BJ (cell line): ENCODE measurements around the gene PGBD2. TPM values are rescaled to one million over a fixed set of nuclear protein-coding genes. Genes with fewer than 3 reads are reported as not detected.

Experiments
- CTCF ChIA-PET: fragments of 350-600 bp; formaldehyde crosslinking; extraction: SDS; loops from one replicate; lab custom pipeline; 2021; ENCODE audit warnings: antibody characterized with exemption, inconsistent platforms; lab: Yijun Ruan, JAX
- POLR2A ChIA-PET: fragments of 300-600 bp; sonication (Branson Sonifier 250); formaldehyde crosslinking; extraction: SDS; loops from one replicate; lab custom pipeline; 2021; ENCODE audit warnings: antibody characterized with exemption; lab: Charles Lee
- DNase-seq: peaks from one replicate; pipeline ENCODE4 v3.0.0-alpha.2; 2011; ENCODE audit warnings: low read depth
- H3K27me3 ChIP-seq: 2 replicates; pipeline ENCODE4 v1.6.0; 2011; ENCODE audit warnings: low read length; ENCODE audit not compliant: control insufficient read depth, insufficient read depth
- H3K36me3 ChIP-seq: 2 replicates; pipeline ENCODE4 v1.5.1; 2011; ENCODE audit warnings: low read length; ENCODE audit not compliant: control insufficient read depth, insufficient read depth
- H3K4me3 ChIP-seq: 2 replicates; pipeline ENCODE4 v1.5.1; 2011; ENCODE audit warnings: low read depth, mild to moderate bottlenecking, control low read depth, low read length
- CTCF ChIP-seq: IDR thresholded peaks from 2 replicates; pipeline ENCODE4 v1.5.1; 2011; ENCODE audit warnings: low read depth, mild to moderate bottlenecking, control low read depth, inconsistent platforms, low read length, moderate library complexity; ENCODE audit not compliant: insufficient read depth
- polyA plus RNA-seq: library from polyadenylated mRNA; depleted of rRNA; stranded (reverse); fragments of >200 nt; gene quantifications from 2 replicates; pipeline ENCODE4 v1.2.3, GENCODE V29; 2011

Gene PGBD2
- polyA plus RNA-seq, 1 experiment: 3.8 TPM

- ChIA-PET POLR2A (no interaction called here), CTCF (no interaction called here)
- DNase-seq: no peak
- TF ChIP-seq CTCF: no peak
- peak overlapping the region; percentile 60 for H3K4me3 ChIP-seq
- no peaks in the 10 kb centered on the region for H3K27me3 ChIP-seq
- no peaks in the 10 kb centered on the region for H3K36me3 ChIP-seq
Observed at GRCh38 chr1:248905662-248906008, 400 bp upstream of the PGBD2 start.

- no peak for TF ChIP-seq CTCF
- CTCF ChIA-PET: interaction anchor here (0.7 to 1.0 kb wide), 2 partner anchors 68 to 120 kb away, joined by 3 read pairs; no protein-coding TSS in a partner anchor
- no peaks in the 10 kb centered on the region for H3K27me3 ChIP-seq
- POLR2A ChIA-PET: interaction anchor here (0.6 kb wide), 1 partner anchor 95 kb away, joined by 3 read pairs; no protein-coding TSS in a partner anchor
- no peaks in the 10 kb centered on the region for H3K36me3 ChIP-seq
- DNase-seq: no peak
- H3K4me3 ChIP-seq: peak overlapping the region; percentile 59
Observed at GRCh38 chr1:248906753-248907661, 972 bp downstream of the PGBD2 start.

- POLR2A ChIA-PET: no interaction called here
Observed at GRCh38 chr1:248910761-248911160, 4.7 kb downstream of the PGBD2 start.

GRCh38 chr1:248913933-248914332 lies 7.9 kb downstream of the PGBD2 start:
- POLR2A ChIA-PET: no interaction called here

More at GRCh38 chr1:248910761-248911160, 4.7 kb downstream of the PGBD2 start:
- no peak for DNase-seq
- peaks cover 9% of the 10 kb centered on the region for H3K36me3 ChIP-seq
- no peaks in the 10 kb centered on the region for H3K27me3 ChIP-seq
- H3K4me3 ChIP-seq: no peak overlapping the region
- CTCF ChIA-PET: no interaction called here
- no peak for TF ChIP-seq CTCF

More at GRCh38 chr1:248913933-248914332, 7.9 kb downstream of the PGBD2 start:
- Histone ChIP-seq H3K4me3 (no peak overlapping the region), H3K27me3 (no peaks in the 10 kb centered on the region), H3K36me3 (peaks cover 14% of the 10 kb centered on the region)
- DNase-seq: no peak
- CTCF ChIA-PET: interaction anchor here (1.2 to 1.9 kb wide), 4 partner anchors 9 to 72 kb away, joined by 3 to 7 read pairs (median 4); no protein-coding TSS in a partner anchor
- no peak for TF ChIP-seq CTCF
